Kidney tubule cell (primary cell): ENCODE measurements around the gene IFRD2.
"Not testable (repeated sequence)": the region's sequence is repeated elsewhere in the genome, so short reads cannot be mapped to it uniquely, and the experiment has no call there.

Source experiments
- DNase-seq: peaks from one replicate; pipeline ENCODE4 v3.0.0-alpha.2; 2018; ENCODE audit warnings: low spot score

IFRD2 gene

GRCh38 chr3:50268276-50268675 is 24.0 kb downstream of the IFRD2 start:
- no peak for DNase-seq

- DNase-seq, result no peak
Measured at GRCh38 chr3:50267280-50267913, 24.8 kb downstream of the IFRD2 start.

GRCh38 chr3:50266836-50267235 is 25.4 kb downstream of the IFRD2 start:
- no peak for DNase-seq

GRCh38 chr3:50266017-50266416 is 26.2 kb downstream of the IFRD2 start:
- DNase-seq, result no peak

- DNase-seq, result no peak
Measured at GRCh38 chr3:50265571-50265970, 26.7 kb downstream of the IFRD2 start.

GRCh38 chr3:50264964-50265485 is 27.2 kb downstream of the IFRD2 start:
- DNase-seq, result peak; percentile 93

GRCh38 chr3:50264383-50264963 is 27.8 kb downstream of the IFRD2 start:
- DNase-seq, result peak; percentile 97

- no peak for DNase-seq
Measured at GRCh38 chr3:50263478-50264382, 28.5 kb downstream of the IFRD2 start.

GRCh38 chr3:50262778-50263177 is 29.5 kb downstream of the IFRD2 start:
- DNase-seq, result no peak

GRCh38 chr3:50262200-50262599 is 30.0 kb downstream of the IFRD2 start:
- not testable (repeated sequence) for DNase-seq

GRCh38 chr3:50261505-50261904 is 30.7 kb downstream of the IFRD2 start:
- no peak for DNase-seq

- DNase-seq, result no peak
Measured at GRCh38 chr3:50260942-50261441, 31.2 kb downstream of the IFRD2 start.

GRCh38 chr3:50260027-50260941 is 31.9 kb downstream of the IFRD2 start:
- peak; percentile 92 for DNase-seq

- no peak for DNase-seq
Measured at GRCh38 chr3:50259432-50260026, 32.7 kb downstream of the IFRD2 start.

GRCh38 chr3:50258979-50259378 is 33.2 kb downstream of the IFRD2 start:
- DNase-seq, result no peak

- no peak for DNase-seq
Measured at GRCh38 chr3:50258029-50258680, 34.1 kb downstream of the IFRD2 start.

- no peak for DNase-seq
Measured at GRCh38 chr3:50256978-50257890, 35.0 kb downstream of the IFRD2 start.

GRCh38 chr3:50255251-50255615 is 37.0 kb downstream of the IFRD2 start:
- DNase-seq, result no peak

GRCh38 chr3:50254577-50255250 is 37.5 kb downstream of the IFRD2 start:
- no peak for DNase-seq
